ENCODE data around the gene SYNRG. TPM values are rescaled to one million over a fixed set of nuclear protein-coding genes. Genes with fewer than 3 reads are reported as not detected.
"Not testable (repeated sequence)": the region's sequence is repeated elsewhere in the genome, so short reads cannot be mapped to it uniquely, and the experiment has no call there.

Gene SYNRG
- total RNA-seq, 1 experiment from 2014 or later, result 18.0 TPM

DNA sequence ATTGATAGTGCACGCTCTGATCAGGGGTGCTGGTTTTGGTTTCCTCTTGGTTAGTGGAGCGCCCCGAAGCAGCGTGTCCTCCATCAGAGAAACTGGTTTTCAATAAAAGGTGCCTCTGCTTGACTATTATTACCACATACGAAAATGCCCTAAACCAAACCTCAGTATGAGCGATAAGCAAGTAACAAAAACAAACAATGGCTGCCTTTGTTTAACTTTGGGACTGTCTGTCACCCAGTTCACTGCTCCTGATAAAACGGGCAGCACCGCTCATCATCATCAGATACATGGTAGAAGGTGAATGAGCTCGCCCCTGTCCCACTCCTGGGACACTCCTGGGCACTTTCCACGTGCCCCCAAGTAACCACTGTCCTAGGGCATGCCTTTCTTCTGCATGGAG lies 95.5 kb downstream of the SYNRG start:
- ChIA-PET CTCF (interaction anchor here (0.9 kb wide), 1 partner anchor 9 kb away, joined by 7 read pairs; no protein-coding TSS in a partner anchor), POLR2A (interaction anchor here (0.8 to 1.7 kb wide), 6 partner anchors 9 to 112 kb away, joined by 3 to 6 read pairs (median 4); no protein-coding TSS in a partner anchor)
- no peaks in the 10 kb centered on the region for H3K9me3 Mint-ChIP-seq (ENCODE audit: unreplicated experiment)
- H3K4me1 Mint-ChIP-seq (ENCODE audit: insufficient read depth, unreplicated experiment), result no peaks in the 10 kb centered on the region
- no peaks in the 10 kb centered on the region for H3K27me3 Mint-ChIP-seq (ENCODE audit: insufficient read depth, unreplicated experiment)
- H3K27ac Mint-ChIP-seq (ENCODE audit: low read depth, unreplicated experiment), result no peak overlapping the region
- TF ChIP-seq, protein P1, sequence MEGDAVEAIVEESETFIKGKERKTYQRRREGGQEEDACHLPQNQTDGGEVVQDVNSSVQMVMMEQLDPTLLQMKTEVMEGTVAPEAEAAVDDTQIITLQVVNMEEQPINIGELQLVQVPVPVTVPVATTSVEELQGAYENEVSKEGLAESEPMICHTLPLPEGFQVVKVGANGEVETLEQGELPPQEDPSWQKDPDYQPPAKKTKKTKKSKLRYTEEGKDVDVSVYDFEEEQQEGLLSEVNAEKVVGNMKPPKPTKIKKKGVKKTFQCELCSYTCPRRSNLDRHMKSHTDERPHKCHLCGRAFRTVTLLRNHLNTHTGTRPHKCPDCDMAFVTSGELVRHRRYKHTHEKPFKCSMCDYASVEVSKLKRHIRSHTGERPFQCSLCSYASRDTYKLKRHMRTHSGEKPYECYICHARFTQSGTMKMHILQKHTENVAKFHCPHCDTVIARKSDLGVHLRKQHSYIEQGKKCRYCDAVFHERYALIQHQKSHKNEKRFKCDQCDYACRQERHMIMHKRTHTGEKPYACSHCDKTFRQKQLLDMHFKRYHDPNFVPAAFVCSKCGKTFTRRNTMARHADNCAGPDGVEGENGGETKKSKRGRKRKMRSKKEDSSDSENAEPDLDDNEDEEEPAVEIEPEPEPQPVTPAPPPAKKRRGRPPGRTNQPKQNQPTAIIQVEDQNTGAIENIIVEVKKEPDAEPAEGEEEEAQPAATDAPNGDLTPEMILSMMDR (IDR thresholded peaks at IDR 0.05; ENCODE audit: unreplicated experiment), result no peak
- no peak for DNase-seq (ENCODE audit: unreplicated experiment)
- no peak overlapping the region for H3K4me3 Mint-ChIP-seq (ENCODE audit: unreplicated experiment)
- BruUV-seq (replicated peaks), result no TSS peak
- H3K36me3 Mint-ChIP-seq (ENCODE audit: insufficient read depth, unreplicated experiment), result peaks cover 76% of the 10 kb centered on the region
- intact Hi-C loops (cut with micrococcal nuclease), result no loop called here

DNA sequence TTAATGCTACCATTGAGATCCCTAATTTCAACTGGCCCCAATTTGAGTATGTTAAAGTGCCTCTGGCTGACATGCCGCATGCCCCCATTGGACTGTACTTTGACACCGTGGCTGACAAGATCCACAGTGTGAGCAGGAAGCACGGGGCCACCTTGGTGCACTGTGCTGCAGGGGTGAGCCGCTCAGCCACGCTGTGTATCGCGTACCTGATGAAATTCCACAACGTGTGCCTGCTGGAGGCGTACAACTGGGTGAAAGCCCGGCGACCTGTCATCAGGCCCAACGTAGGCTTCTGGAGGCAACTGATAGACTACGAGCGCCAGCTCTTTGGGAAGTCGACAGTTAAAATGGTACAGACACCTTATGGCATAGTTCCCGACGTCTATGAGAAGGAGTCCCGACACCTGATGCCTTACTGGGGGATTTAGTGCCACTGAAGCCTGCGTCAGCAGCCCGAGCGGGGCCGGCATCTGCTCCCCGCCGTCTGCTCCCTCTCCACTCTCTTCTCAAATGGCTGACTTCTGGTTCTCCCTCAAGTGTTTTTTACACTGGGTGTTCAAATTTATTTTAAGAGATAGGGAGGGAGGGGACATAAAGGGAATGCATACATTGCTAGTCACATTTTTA lies 96.7 kb downstream of the SYNRG start:
- H3K4me3 Mint-ChIP-seq (ENCODE audit: unreplicated experiment), result no peak overlapping the region
- H3K9me3 Mint-ChIP-seq (ENCODE audit: unreplicated experiment), result no peaks in the 10 kb centered on the region
- CTCF ChIA-PET, result interaction anchor here (0.8 kb wide), 1 partner anchor 15 kb away, joined by 3 read pairs; no protein-coding TSS in a partner anchor
- H3K36me3 Mint-ChIP-seq (ENCODE audit: insufficient read depth, unreplicated experiment), result peaks cover 65% of the 10 kb centered on the region
- POLR2A ChIA-PET, result interaction anchor here (0.6 to 1.4 kb wide), 5 partner anchors 10 to 81 kb away, joined by 3 to 5 read pairs (median 4); no protein-coding TSS in a partner anchor
- BruUV-seq (replicated peaks), result no TSS peak
- H3K27me3 Mint-ChIP-seq (ENCODE audit: insufficient read depth, unreplicated experiment), result no peaks in the 10 kb centered on the region
- no peak for DNase-seq (ENCODE audit: unreplicated experiment)
- no peaks in the 10 kb centered on the region for H3K4me1 Mint-ChIP-seq (ENCODE audit: insufficient read depth, unreplicated experiment)
- TF ChIP-seq, protein P1 (IDR thresholded peaks at IDR 0.05; ENCODE audit: unreplicated experiment), result no peak
- no peak overlapping the region for H3K27ac Mint-ChIP-seq (ENCODE audit: low read depth, unreplicated experiment)
- intact Hi-C loops (cut with micrococcal nuclease), result no loop called here

DNA sequence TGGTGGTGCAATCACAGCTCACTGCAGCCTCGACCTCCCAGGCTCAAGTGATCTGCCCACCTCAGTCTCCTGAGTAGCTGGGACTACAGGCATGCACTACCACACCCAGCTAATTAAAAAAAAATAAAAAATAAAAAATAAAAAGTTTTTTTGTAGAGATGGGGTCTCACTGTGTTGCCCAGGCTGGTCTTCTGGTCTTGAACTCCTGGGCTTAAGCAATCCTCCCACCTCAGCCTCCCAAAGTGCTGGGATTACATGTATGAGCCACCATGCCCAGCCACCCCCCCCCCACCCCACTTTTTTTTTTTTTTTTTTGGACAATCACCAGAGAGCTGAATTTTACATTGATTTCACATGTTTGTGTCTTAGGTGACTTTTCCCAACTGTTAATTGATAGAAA lies 97.6 kb downstream of the SYNRG start:
- H3K4me3 Mint-ChIP-seq (ENCODE audit: unreplicated experiment); H3K9me3 Mint-ChIP-seq (ENCODE audit: unreplicated experiment); H3K27ac Mint-ChIP-seq (ENCODE audit: low read depth, unreplicated experiment); BruUV-seq (replicated peaks); H3K27me3 Mint-ChIP-seq (ENCODE audit: insufficient read depth, unreplicated experiment); intact Hi-C loops (cut with micrococcal nuclease); H3K4me1 Mint-ChIP-seq (ENCODE audit: insufficient read depth, unreplicated experiment); DNase-seq (ENCODE audit: unreplicated experiment): not testable (repeated sequence)
- ChIA-PET CTCF (interaction anchor here (0.7 to 0.9 kb wide), 2 partner anchors 23 to 25 kb away, joined by 3 read pairs; no protein-coding TSS in a partner anchor), POLR2A (interaction anchor here (0.5 to 0.6 kb wide), 3 partner anchors 22 to 177 kb away, joined by 3 read pairs; partner anchors contain the start of gene DUSP14)
- peaks cover 57% of the 10 kb centered on the region for H3K36me3 Mint-ChIP-seq (ENCODE audit: insufficient read depth, unreplicated experiment)

DNA sequence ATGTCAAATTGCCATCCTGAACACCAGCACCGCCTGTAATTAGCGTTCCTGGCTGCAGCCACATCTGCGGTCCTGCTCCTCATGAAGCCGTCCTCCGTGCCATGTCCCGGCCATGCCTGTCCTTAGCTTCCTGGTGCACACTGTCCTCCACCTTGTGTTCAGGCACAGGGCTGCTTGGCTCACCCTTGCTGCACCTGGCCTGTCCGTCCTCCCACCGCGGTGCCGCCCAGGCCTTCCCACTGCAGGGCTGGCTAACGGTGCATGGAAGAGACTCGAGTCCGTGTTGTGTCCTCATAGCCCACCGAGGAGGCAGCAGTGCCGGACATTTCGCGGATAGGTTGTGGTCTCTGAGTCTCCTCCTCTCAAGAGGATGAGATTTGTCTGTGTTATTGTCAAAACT lies 99.2 kb downstream of the SYNRG start:
- Mint-ChIP-seq H3K27me3 (ENCODE audit: insufficient read depth, unreplicated experiment) (no peaks in the 10 kb centered on the region), H3K4me1 (ENCODE audit: insufficient read depth, unreplicated experiment) (peaks cover 9% of the 10 kb centered on the region), H3K4me3 (ENCODE audit: unreplicated experiment) (no peak overlapping the region), H3K36me3 (ENCODE audit: insufficient read depth, unreplicated experiment) (peaks cover 51% of the 10 kb centered on the region), H3K9me3 (ENCODE audit: unreplicated experiment) (no peaks in the 10 kb centered on the region), H3K27ac (ENCODE audit: low read depth, unreplicated experiment) (no peak overlapping the region)
- POLR2A ChIA-PET, result no interaction called here
- CTCF ChIA-PET, result no interaction called here
- no TSS peak for BruUV-seq (replicated peaks)
- DNase-seq (ENCODE audit: unreplicated experiment), result no peak
- TF ChIP-seq, protein P1 (IDR thresholded peaks at IDR 0.05; ENCODE audit: unreplicated experiment), result no peak
- intact Hi-C loops (cut with micrococcal nuclease), result no loop called here

All from MCF 10A (cell line).